Hematopoietic multipotent progenitor cell treated with erythropoietin and hydrocortisone succinate and interleukin-3 and kit ligand, for 8 days (in vitro differentiated cells): ENCODE measurements around the gene GALNT6.

Source experiments
- DNase-seq: peaks from one replicate; pipeline ENCODE4 v3.0.0-alpha.2; 2015

The GALNT6 gene

GRCh38 chr12:51405801-51406207, 14.6 kb upstream of the GALNT6 start:
- DNase-seq: peak; percentile 30

GRCh38 chr12:51404627-51405026, 13.4 kb upstream of the GALNT6 start:
- no peak for DNase-seq

- no peak for DNase-seq
Measured at GRCh38 chr12:51403681-51404136, 12.5 kb upstream of the GALNT6 start.

- DNase-seq: no peak
Measured at GRCh38 chr12:51403159-51403558, 12.0 kb upstream of the GALNT6 start.

GRCh38 chr12:51401900-51402299, 10.7 kb upstream of the GALNT6 start:
- no peak for DNase-seq

GRCh38 chr12:51401486-51401885, 10.3 kb upstream of the GALNT6 start:
- no peak for DNase-seq

GRCh38 chr12:51401020-51401419, 9.8 kb upstream of the GALNT6 start:
- no peak for DNase-seq

- DNase-seq: no peak
Measured at GRCh38 chr12:51399891-51400290, 8.7 kb upstream of the GALNT6 start.

- no peak for DNase-seq
Measured at GRCh38 chr12:51397670-51398069, 6.5 kb upstream of the GALNT6 start.

GRCh38 chr12:51395283-51396230, 4.4 kb upstream of the GALNT6 start:
- DNase-seq: peak; percentile 97

- DNase-seq: peak; percentile 39
Measured at GRCh38 chr12:51393676-51394545, 2.7 kb upstream of the GALNT6 start.

GRCh38 chr12:51392556-51393237, 1.5 kb upstream of the GALNT6 start:
- peak; percentile 53 for DNase-seq

- peak; percentile 61 for DNase-seq
Measured at GRCh38 chr12:51390891-51391282, 319 bp downstream of the GALNT6 start.

- DNase-seq: peak; percentile 23
Measured at GRCh38 chr12:51390457-51390856, 749 bp downstream of the GALNT6 start.

GRCh38 chr12:51389302-51389999, 1.8 kb downstream of the GALNT6 start:
- DNase-seq: peak; percentile 97

- peak; percentile 17 for DNase-seq
Measured at GRCh38 chr12:51388846-51389245, 2.4 kb downstream of the GALNT6 start.

- DNase-seq: peak; percentile 78
Measured at GRCh38 chr12:51388069-51388799, 3.0 kb downstream of the GALNT6 start.

- DNase-seq: no peak
Measured at GRCh38 chr12:51386351-51386750, 4.9 kb downstream of the GALNT6 start.

GRCh38 chr12:51383269-51383905, 7.8 kb downstream of the GALNT6 start:
- DNase-seq: no peak

GRCh38 chr12:51382173-51382572, 9.0 kb downstream of the GALNT6 start:
- DNase-seq: no peak
